SH-SY5Y (cell line): ENCODE data around the gene AKAP7.

ENCODE experiments used
- GATA2 ChIP-seq: IDR thresholded peaks from 2 replicates; pipeline ENCODE4 v1.6.1; 2011; ENCODE audit warnings: mild to moderate bottlenecking, low read depth, low read length
- GATA3 ChIP-seq: IDR thresholded peaks from 2 replicates; pipeline ENCODE4 v1.6.1; 2011; ENCODE audit warnings: low read depth, mild to moderate bottlenecking, low read length, moderate library complexity

- TF ChIP-seq GATA2 (no peak), GATA3 (no peak)
Observed at GRCh38 chr6:131283466-131284175, 148.4 kb downstream of the AKAP7 start.
